HUES64 (cell line): ENCODE data around the gene MEX3C.

Source experiments
- H3K27ac ChIP-seq: 2 replicates; pipeline ENCODE4 v1.7.0; 2013; ENCODE audit warnings: low read depth, low read length, inconsistent platforms
- H3K27me3 ChIP-seq: 2 replicates; pipeline ENCODE4 v1.6.1; 2013; ENCODE audit warnings: mild to moderate bottlenecking, low read length; ENCODE audit not compliant: insufficient read depth
- H3K36me3 ChIP-seq: 2 replicates; pipeline ENCODE4 v1.6.1; 2013; ENCODE audit warnings: mild to moderate bottlenecking, low read length; ENCODE audit not compliant: insufficient read depth
- H3K4me1 ChIP-seq: 2 replicates; pipeline ENCODE4 v1.6.1; 2013; ENCODE audit warnings: mild to moderate bottlenecking, low read length, moderate library complexity; ENCODE audit not compliant: insufficient read depth
- H3K4me3 ChIP-seq: 2 replicates; pipeline ENCODE4 v1.5.1; 2013; ENCODE audit warnings: mild to moderate bottlenecking, low read length, moderate library complexity
- H3K9ac ChIP-seq: 2 replicates; pipeline ENCODE4 v1.6.1; 2013; ENCODE audit warnings: mild to moderate bottlenecking, low read depth, low read length
- H3K9me3 ChIP-seq: 2 replicates; pipeline ENCODE4 v1.6.1; 2013; ENCODE audit warnings: low read depth, low read length; ENCODE audit not compliant: insufficient read depth
- WGBS: fragments of 150-250, 120-280 bp; methylation state at CpG from one replicate; pipeline ENCODE4 v1.1.7; 2013; ENCODE audit warnings: missing lambda C conversion rate; 5-methylcytosine and 5-hydroxymethylcytosine counted together

MEX3C gene

DNA sequence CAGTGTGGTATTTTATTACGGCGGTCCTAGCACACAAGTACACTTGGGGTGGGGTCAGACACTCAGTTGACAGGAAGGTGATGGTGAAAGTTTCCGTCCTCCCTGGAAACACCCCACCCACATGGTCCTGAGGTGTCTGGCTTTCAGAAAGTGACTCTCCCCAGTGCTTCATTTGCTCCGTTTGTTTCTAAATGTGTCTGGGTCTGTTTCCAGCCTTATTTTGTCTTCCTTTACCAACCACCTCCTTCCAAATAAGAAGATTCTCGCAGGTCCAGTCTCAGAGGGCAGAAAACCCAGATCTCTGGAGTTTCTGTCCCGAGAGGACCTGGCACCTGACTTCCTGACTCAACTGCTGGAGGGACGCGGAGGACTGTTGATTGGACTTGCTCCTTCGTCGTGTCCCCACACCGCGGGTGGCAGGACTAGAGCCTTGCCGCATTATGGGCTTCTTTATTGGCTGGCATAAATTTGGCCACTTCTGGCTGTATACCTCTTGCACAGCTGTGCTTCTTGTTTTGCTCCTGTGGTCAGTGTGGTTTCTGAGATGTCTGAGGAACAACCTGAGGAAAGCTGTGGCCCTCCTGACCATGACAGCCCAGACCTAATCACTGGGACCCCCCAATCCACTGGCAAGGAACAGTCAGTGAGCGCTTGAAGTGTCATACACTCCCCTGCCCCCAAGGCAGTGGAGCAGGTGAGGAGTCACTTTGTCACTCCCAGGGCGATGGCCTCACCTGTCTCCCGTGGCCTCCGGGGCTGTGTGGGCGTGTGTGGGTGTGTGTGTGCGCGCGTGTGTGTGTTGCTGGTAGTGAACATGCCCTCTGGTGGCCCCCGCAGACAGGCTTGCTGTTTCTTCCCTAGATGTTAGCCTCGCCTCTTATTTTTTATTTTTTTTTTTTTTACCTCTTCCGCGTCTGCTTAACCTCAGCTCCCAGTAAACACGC lies 45.6 kb downstream of the MEX3C start:
- Histone ChIP-seq H3K9ac (no peak overlapping the region), H3K27me3 (no peaks in the 10 kb centered on the region), H3K36me3 (no peaks in the 10 kb centered on the region), H3K9me3 (no peaks in the 10 kb centered on the region), H3K27ac (no peak overlapping the region), H3K4me1 (no peaks in the 10 kb centered on the region), H3K4me3 (no peak overlapping the region)
- 92% methylated on average over 26 of the region's 26 CpGs for WGBS

DNA sequence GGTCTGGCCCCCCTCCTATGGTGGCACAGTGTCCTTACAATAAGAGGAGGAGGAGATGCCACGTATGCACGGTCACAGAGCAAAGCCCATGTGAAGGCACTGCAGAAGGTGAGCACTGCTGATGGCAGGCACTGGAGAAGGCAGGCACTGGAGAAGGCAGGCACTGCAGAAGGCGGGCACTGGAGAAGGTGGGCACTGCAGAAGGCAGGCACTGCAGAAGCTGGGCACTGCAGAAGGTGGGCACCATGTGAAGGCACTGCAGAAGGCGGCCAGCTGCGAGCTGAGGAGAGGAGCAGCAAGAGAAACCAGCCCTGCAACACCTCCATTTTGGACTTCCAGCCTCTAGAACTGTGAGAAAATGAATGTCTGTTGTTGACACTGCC lies 46.3 kb downstream of the MEX3C start:
- WGBS: 90% methylated on average over 5 of the region's 5 CpGs

GRCh38 chr18:51150113-51150700 lies 47.3 kb downstream of the MEX3C start:
- Histone ChIP-seq H3K9me3 (no peaks in the 10 kb centered on the region), H3K4me3 (no peak overlapping the region), H3K27me3 (no peaks in the 10 kb centered on the region), H3K4me1 (no peaks in the 10 kb centered on the region), H3K27ac (no peak overlapping the region), H3K9ac (no peak overlapping the region), H3K36me3 (no peaks in the 10 kb centered on the region)
- WGBS: 91% methylated on average over 6 of the region's 6 CpGs

More for the DNA sequence above, 46.3 kb downstream of the MEX3C start:
- Histone ChIP-seq H3K4me3 (no peak overlapping the region), H3K36me3 (no peaks in the 10 kb centered on the region), H3K9me3 (no peaks in the 10 kb centered on the region), H3K27ac (no peak overlapping the region), H3K4me1 (no peaks in the 10 kb centered on the region), H3K9ac (no peak overlapping the region), H3K27me3 (no peaks in the 10 kb centered on the region)

DNA sequence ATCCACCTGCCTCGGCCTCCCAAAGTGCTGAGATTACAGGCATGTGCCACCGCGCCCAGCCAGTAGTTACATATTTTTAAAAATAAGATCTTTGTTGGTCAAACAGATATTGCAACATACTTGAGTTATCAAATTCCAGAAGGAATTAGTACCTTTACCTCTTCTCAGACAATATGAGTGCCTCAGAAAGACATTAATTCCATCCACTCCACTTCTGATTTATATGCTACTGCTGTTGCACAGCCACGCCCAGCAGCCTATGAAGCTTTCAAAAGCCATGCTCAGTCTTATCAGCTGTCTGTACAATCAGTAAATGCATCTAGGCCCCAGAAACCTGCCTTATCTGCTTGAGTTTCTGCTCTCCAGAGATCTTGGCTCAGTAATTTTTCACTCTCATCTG lies 47.8 kb downstream of the MEX3C start:
- Histone ChIP-seq H3K36me3 (no peaks in the 10 kb centered on the region), H3K4me1 (no peaks in the 10 kb centered on the region), H3K9me3 (no peaks in the 10 kb centered on the region), H3K27me3 (no peaks in the 10 kb centered on the region), H3K27ac (no peak overlapping the region), H3K4me3 (no peak overlapping the region), H3K9ac (no peak overlapping the region)
- 94% methylated on average over 4 of the region's 4 CpGs for WGBS

DNA sequence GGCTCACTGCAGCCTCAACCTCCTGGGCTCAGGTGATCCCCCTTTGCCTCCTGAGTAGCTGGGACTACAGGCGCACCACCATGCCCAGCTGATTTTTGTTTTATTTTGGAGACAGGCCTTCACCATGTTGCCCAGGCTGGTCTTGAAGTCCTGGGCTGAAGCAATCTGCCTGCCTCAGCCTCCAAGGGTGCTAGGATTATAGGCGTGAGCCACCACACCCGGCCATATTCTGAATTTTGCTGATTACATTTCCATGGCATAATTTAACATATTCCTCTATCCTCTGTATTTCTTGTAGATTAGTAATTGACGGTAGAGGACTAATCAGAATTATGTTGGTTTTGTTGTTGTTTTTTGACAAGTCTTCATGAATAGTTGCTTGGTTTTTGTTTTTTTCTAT lies 50.6 kb downstream of the MEX3C start:
- Histone ChIP-seq H3K4me3 (no peak overlapping the region), H3K36me3 (no peaks in the 10 kb centered on the region), H3K4me1 (no peaks in the 10 kb centered on the region), H3K27ac (no peak overlapping the region), H3K9ac (no peak overlapping the region), H3K9me3 (no peaks in the 10 kb centered on the region), H3K27me3 (no peaks in the 10 kb centered on the region)
- 97% methylated on average over 4 of the region's 4 CpGs for WGBS

GRCh38 chr18:51138936-51139335 lies 58.5 kb downstream of the MEX3C start:
- Histone ChIP-seq H3K9ac (no peak overlapping the region), H3K27ac (no peak overlapping the region), H3K9me3 (no peaks in the 10 kb centered on the region), H3K36me3 (no peaks in the 10 kb centered on the region), H3K27me3 (no peaks in the 10 kb centered on the region), H3K4me3 (no peak overlapping the region), H3K4me1 (no peaks in the 10 kb centered on the region)
- 96% methylated on average over 8 of the region's 8 CpGs for WGBS

- H3K4me3 ChIP-seq: no peak overlapping the region
- no peak overlapping the region for H3K9ac ChIP-seq
- H3K27me3 ChIP-seq: no peaks in the 10 kb centered on the region
- H3K9me3 ChIP-seq: no peaks in the 10 kb centered on the region
- no peaks in the 10 kb centered on the region for H3K36me3 ChIP-seq
- WGBS: 74% methylated on average over 7 of the region's 7 CpGs
- H3K4me1 ChIP-seq: no peaks in the 10 kb centered on the region
- H3K27ac ChIP-seq: no peak overlapping the region
Observed at GRCh38 chr18:51137891-51138290, 59.6 kb downstream of the MEX3C start.

GRCh38 chr18:51137026-51137729 lies 60.3 kb downstream of the MEX3C start:
- 82% methylated on average over 21 of the region's 21 CpGs for WGBS

DNA sequence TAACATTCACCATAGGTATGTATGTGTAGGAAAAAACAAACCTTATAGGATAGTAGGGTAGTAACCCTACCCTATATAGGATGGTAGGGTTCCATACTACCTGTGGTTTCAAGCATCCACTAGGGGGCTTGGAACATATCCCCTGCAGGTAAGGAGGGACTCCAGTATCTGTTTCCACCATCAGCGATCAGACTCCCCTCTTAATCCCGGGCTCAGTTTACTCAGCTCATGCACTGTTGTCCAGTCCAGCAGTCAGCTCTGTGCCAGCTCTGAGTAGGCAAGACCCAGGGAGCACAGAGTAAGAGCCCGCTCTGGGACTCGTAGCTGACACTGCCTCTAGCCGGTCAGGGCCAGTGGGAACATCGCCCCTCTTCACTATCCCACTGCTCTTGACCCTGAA lies 61.7 kb downstream of the MEX3C start:
- H3K27me3 ChIP-seq: no peaks in the 10 kb centered on the region
- H3K4me1 ChIP-seq: no peaks in the 10 kb centered on the region
- WGBS: 78% methylated on average over 6 of the region's 6 CpGs
- H3K27ac ChIP-seq: no peak overlapping the region
- no peak overlapping the region for H3K4me3 ChIP-seq
- H3K36me3 ChIP-seq: no peaks in the 10 kb centered on the region
- no peak overlapping the region for H3K9ac ChIP-seq
- H3K9me3 ChIP-seq: no peaks in the 10 kb centered on the region

More at GRCh38 chr18:51137026-51137729, 60.3 kb downstream of the MEX3C start:
- Histone ChIP-seq H3K27me3 (no peaks in the 10 kb centered on the region), H3K27ac (no peak overlapping the region), H3K4me3 (no peak overlapping the region), H3K4me1 (no peaks in the 10 kb centered on the region), H3K9me3 (no peaks in the 10 kb centered on the region), H3K36me3 (no peaks in the 10 kb centered on the region), H3K9ac (no peak overlapping the region)

DNA sequence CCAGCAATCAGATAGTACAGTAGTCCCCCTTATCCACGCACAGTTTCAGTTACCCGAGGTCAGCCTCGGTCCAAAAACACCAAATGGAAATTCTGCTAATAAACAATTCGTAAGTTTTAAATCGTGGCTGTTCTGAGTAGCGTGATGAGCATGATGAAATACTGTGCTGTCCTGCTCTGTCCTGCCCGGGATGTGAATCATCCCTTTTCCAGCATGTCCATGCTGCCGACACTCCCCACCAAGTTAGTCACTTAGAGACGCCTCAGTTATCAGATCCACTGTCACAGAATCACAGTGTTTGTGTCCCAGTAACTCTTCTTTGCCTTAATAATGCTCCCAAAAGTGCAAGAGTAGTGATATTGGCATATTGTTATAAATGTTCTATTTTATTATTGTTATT lies 62.1 kb downstream of the MEX3C start:
- Histone ChIP-seq H3K4me3 (no peak overlapping the region), H3K27me3 (no peaks in the 10 kb centered on the region), H3K9ac (no peak overlapping the region), H3K9me3 (no peaks in the 10 kb centered on the region), H3K27ac (no peak overlapping the region), H3K36me3 (no peaks in the 10 kb centered on the region), H3K4me1 (no peaks in the 10 kb centered on the region)
- WGBS: 94% methylated on average over 9 of the region's 9 CpGs

DNA sequence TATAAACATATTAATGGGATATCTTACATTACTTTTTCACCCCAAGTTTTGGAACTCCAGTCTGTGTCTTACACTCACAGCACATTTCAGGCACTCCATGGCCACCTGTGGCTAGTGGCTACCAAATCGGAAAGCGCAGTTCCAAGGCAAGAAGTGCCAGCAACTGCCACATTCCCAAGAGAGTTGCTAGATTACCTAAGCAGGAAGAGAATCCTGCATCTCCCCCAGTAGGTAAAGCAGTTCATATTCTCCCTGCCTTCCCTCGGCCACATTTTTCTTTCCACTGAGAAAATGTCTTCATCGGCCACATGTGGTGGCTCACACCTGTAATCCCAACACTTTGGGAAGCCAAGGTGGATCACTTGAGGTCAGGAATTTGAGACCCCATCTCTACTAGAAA lies 62.8 kb downstream of the MEX3C start:
- no peaks in the 10 kb centered on the region for H3K36me3 ChIP-seq
- no peak overlapping the region for H3K9ac ChIP-seq
- H3K27ac ChIP-seq: no peak overlapping the region
- 94% methylated on average over 4 of the region's 4 CpGs for WGBS
- H3K4me3 ChIP-seq: no peak overlapping the region
- no peaks in the 10 kb centered on the region for H3K4me1 ChIP-seq
- H3K9me3 ChIP-seq: no peaks in the 10 kb centered on the region
- H3K27me3 ChIP-seq: no peaks in the 10 kb centered on the region
